Gastrocnemius medialis (tissue), 4 donors: Measurements from ENCODE around the gene UQCC3.

Experiments used
- CTCF ChIP-seq, 5 experiments: fragments of 450-650 bp in 3 of 5; fragments of 200-600 bp in 2 of 5; sonication (generic) in 2 of 5; IDR thresholded peaks in 4 of 5; conservative IDR thresholded peaks in 1 of 5; 1 replicate in 4 of 5; 2 replicates in 1 of 5; pipeline ENCODE4 v1.5.1; 2016 to 2019; ENCODE audit warnings: antibody characterized with exemption in 5 of 5, mild to moderate bottlenecking in 3 of 5, moderate library complexity in 3 of 5
- POLR2A ChIP-seq, 2 donors: fragments of 450-650 bp; IDR thresholded peaks; one replicate each; pipeline ENCODE4 v1.6.1; 2017; ENCODE audit warnings: antibody characterized with exemption in 2 of 2, mild to moderate bottlenecking in 2 of 2, moderate library complexity in 2 of 2

DNA sequence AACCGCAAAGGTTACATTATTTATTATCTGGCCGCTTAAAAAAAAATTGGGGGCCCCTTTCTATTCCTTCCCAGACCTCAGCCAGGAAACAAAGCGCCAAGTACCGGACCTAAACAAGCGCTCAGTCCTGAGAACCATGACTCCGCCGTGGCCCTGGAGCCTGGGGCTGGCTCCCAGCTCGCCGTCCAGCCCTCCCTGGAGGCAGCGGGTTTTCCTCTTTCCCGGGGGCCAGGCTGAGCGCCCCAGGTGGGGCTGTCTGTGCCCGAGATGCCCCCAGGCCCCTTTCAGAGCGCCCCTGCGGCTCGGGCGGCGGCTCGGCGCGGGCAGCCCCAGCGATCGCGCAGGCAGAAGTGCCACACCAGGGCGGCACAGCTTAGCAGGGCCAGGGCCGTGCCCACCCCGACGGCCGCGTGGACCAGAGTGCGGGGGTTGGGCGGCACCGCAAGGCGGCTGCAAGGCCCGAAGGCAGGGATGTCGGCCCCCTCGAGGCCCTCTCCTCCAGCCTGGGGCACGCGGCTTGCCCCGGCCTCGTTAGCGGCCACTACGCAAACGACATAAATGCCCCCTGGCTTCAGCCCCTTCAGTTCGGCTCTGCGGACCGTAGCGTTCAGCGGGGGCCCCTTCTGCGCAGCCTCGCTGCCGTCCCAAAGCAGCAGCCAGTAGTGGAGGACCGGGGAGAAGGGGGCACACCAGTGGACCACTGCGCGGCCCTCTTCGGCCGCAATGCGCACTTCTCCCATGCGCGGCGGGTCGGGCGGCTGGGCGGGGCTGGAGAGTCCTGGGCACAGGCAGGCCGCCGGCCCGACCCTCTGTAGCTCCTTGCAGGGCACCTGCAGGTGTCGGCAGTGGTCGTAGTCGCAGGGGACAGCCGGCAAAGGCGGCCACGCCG is 16.3 kb downstream of the UQCC3 start:
- no peak for TF ChIP-seq CTCF (IDR thresholded peaks at IDR 0.05 in 4 of 5, conservative IDR thresholded peaks at IDR 0.05 in 1 of 5)
- no peak for TF ChIP-seq POLR2A (IDR thresholded peaks at IDR 0.05)
